Non-pigmented ciliary epithelial cell (primary cell): ENCODE results near the gene CFAP43.
A peak's percentile ranks its signal among the peaks of the same experiment; 100 is the strongest.

Experiments used
- DNase-seq: peaks from one replicate; pipeline ENCODE4 v3.0.0-alpha.2; 2010; ENCODE audit warnings: low read depth

CFAP43 gene, protein sequence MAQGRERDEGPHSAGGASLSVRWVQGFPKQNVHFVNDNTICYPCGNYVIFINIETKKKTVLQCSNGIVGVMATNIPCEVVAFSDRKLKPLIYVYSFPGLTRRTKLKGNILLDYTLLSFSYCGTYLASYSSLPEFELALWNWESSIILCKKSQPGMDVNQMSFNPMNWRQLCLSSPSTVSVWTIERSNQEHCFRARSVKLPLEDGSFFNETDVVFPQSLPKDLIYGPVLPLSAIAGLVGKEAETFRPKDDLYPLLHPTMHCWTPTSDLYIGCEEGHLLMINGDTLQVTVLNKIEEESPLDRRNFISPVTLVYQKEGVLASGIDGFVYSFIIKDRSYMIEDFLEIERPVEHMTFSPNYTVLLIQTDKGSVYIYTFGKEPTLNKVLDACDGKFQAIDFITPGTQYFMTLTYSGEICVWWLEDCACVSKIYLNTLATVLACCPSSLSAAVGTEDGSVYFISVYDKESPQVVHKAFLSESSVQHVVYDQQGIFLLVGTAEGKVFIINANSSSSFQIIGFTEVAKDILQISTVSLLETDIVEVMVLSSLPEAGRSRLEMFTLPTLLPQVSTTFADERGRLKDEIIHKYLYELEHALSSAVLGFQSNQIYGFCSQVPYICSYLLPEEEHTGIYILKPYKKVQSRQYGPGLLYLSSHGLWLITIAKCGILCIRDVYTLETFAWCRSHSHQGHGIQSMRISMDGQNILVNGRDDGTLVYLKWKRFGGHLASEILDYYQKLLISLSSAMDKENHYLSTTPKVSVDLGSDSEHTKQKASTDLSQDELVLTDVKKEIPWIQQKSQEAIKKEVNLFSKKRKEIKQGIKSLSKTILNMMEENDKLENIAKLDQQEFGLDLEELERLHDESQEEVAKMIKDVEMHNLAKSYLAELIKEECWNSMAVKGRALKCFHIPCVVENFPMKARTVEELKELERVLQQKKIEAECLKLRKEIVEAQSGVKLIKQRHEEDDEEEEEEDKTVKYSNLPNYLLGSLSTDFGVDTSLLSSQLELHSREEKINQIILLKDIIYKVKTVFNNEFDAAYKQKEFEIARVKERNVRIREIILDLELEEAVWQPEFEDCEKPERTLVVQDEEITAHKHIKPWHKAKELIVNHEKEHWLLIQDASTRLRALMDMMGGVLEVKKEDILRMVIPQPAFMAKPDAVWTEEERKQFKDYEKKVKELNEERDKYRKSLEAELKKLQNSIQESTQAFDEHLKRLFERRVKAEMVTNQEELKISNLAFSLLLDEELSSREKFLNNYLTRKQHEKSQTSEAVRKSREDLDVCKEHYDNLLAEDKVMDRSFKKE (N-terminal part only)

DNA sequence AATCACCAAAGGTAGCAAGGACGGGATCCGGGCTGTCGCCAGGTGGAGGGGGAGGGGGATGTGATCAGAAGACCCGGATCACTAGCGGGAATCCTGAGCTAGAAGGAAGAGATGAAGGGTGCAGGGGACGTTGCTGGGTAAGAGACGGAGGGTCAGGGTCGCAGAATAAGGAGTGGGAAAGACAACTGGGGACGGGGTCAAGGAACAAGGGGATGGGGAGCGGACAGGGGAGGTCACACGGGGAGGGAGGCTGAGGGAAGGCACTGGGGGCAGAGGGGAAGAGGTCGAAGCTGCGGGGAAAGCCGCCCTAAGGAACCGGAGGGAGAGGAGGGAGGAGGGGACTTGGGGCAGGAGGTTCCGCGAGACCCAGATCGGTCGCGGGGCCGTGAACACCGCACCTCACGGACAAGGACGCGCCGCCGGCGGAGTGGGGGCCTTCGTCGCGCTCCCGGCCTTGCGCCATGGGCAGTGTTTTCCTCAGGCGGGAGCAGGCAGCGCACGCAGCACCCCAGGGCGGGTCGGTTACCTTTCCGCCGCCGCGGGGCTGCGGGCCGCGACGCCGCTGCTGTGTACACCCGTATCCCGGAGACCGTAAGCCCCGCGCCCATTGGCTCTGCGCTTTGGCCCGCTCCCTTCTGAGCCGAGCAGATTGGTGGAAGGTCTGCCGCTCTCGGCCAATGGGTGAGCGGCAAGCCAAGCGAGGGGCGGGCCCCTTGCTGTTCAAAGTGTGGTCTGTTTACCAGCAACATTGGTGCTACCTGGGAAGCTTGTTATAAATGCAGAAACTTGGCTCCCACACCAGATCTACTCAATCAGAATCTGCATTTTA lies at the start of gene CFAP43:
Gene CFAP43, minus strand, starts transcription at position 581 of the 829 bp plus-strand sequence. Its CDS starts 118 bp downstream, at position 463.
- peak; percentile 79 for DNase-seq

DNA sequence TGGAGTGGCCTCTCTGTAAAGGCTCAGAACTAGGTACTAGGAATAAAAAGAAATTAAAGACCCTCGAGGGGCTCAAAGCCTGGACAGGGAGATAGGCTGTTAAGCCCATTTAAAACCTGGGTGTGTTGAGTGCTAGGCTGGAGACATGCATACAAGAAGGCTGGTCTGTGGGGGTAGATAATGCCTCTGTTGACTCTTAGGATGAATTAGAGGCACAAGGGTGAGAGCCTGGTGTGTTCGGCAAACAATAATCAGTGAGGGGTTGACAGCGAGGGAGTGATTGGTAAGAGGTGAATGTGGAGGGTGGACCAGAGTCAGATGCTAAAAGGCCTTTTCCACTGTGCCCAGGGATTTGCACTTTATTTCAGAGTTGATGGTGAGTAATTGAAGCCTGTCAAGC lies 49.5 kb upstream of the CFAP43 start:
- DNase-seq = no peak

DNA sequence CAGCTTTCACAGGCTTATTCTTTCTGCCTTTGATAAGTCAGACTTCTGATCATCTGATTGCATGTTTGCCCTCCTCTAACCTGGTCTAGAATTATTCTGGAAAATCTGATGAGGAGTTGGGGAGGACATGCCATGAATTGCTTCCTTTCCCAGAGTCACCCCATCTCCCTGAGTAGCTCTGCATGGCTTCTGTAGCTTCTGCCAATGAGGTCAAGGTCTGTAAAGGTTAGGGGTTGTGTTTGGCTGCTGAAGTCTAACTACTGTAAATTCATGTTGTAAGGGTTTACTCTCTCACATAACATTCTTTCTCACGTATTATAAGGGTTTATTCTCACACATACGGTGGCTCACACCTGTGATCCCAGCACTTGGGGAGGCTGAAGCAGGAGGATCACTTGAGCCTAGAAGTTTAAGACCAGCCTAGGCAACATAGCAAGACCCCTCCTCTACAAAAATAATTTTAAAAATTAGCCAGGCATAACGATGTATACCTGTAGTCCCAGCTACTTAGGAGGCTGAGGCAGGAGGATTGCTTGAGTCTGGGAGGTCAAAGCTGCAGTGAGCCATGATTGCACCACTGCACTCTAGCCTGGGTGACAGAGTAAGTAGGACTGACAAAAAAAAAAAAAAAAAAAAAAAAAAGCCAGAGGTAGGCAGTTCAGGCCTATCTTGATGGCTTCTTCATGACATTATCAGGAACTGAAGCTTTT lies 47.5 kb upstream of the CFAP43 start:
- DNase-seq = no peak

DNA sequence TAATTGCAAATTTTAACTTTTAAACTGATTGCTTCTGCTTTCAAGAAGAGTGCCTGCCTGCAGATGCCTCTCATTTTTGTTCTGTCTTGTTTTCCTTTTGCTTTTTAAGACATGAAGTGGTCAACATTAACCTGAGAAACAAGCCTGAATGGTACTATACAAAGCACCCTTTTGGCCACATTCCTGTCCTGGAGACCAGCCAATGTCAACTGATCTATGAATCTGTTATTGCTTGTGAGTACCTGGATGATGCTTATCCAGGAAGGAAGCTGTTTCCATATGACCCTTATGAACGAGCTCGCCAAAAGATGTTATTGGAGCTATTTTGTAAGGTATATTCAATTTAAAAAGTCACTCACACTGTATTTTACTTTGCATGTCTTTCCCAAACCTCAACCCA lies 45.6 kb upstream of the CFAP43 start:
- DNase-seq = no peak

DNA sequence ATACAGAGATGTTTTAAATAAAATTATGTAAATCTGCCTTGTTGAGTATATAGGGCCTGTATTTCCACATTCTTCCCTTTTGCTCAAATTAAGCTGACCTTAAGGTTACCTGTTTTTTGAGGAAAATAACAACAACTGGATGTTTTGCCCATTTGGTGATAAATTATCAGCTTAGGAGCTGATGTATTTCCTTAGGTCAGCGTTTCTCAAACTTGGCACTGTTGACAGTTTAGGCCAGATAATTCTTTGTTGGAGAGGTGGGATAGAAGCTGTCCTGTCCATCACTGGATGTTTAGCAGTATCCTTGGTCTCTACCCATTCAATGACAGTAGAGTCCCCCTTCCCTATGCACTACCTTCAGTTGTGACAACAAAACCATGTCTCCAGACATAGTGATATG lies 44.0 kb upstream of the CFAP43 start:
- no peak for DNase-seq

DNA sequence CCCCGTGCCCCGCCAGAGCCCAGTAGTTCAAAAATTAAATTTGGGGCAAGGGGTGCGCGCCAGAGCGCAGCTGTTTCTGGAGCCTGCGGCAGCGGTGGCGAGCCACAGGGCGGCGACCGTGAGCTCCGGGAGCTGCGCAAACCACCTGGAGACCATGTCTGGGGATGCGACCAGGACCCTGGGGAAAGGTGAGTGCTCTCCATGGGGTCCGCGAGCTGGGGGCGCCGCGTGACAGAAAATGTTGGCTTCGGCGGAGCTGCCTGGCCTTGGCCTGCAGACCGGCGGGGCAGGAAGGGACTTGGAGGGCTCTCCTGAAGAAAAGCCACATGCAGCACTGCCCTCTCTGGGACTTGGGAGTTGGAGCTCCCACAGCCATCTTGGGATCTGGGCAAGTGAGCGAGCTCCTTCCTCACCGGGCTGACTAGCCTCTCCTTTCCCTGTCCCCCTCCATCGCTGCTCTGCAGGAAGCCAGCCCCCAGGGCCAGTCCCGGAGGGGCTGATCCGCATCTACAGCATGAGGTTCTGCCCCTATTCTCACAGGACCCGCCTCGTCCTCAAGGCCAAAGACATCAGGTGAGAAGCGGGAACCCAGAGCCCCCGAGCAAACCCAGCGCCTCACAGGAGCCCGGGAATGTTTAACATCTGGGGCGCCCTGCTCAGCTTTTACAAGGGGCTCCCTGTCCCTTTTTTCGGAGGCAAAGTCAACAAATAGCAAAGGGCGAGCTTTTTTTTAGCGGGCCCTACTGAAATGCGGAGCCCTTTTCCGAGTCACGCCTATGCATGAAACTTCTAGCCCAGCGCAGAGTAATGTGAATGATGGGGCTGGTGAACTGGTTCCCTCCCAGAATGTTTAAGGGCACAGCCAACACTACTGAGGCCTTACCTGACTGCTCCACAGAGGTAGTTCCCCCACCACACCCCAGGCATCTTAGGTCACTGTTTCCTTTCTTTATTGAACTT lies 42.9 kb upstream of the CFAP43 start:
- no peak for DNase-seq

DNA sequence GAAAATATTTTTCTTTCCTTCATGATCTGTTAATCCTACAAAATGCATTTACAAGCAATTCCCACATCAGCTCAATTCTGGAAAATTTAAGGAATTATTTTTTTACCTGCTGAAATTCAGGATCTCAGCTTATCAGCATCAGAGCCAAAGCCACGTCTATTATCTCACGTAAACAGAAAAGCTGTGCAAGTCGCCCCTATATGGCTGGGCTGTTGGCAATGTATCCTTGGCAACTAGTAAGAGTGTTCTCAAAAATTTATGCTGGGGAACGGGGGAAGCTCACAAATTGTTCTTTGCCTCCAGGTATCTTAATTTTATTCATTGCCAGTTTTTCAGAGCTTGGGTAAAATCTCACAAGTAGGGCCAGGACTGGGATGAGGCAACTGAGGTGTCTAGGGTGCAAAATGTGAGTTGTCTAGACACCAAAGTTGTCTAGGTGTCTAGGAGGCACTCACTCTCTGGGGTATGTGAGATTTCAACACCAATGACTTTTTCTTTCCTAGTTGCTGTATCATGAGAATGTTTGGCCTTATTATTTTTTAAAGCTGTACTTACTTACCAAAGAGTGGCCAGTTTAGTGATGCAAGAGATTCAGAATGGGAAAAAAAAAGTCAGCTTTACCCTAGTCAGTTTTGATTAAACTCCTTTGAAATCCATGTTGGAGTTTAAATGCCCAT lies 41.9 kb upstream of the CFAP43 start:
- DNase-seq = no peak

DNA sequence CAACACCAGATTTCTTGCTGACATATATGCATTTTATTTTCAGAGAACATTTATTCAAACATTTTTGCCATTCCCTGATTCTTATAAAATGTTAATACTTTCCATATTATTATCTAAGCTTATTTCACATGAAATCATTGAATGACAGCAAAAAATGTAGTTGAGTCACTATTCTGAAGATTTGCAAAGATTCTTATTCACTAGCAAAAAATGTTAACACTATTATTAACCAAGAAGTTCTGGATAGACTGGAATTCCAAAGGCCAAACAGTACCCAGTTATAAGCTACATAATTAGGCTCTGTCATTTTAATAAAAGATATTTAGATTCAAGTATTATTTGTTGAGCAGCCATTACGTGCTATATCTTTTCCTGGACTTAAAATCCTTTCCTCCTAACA lies 41.1 kb upstream of the CFAP43 start:
- no peak for DNase-seq

DNA sequence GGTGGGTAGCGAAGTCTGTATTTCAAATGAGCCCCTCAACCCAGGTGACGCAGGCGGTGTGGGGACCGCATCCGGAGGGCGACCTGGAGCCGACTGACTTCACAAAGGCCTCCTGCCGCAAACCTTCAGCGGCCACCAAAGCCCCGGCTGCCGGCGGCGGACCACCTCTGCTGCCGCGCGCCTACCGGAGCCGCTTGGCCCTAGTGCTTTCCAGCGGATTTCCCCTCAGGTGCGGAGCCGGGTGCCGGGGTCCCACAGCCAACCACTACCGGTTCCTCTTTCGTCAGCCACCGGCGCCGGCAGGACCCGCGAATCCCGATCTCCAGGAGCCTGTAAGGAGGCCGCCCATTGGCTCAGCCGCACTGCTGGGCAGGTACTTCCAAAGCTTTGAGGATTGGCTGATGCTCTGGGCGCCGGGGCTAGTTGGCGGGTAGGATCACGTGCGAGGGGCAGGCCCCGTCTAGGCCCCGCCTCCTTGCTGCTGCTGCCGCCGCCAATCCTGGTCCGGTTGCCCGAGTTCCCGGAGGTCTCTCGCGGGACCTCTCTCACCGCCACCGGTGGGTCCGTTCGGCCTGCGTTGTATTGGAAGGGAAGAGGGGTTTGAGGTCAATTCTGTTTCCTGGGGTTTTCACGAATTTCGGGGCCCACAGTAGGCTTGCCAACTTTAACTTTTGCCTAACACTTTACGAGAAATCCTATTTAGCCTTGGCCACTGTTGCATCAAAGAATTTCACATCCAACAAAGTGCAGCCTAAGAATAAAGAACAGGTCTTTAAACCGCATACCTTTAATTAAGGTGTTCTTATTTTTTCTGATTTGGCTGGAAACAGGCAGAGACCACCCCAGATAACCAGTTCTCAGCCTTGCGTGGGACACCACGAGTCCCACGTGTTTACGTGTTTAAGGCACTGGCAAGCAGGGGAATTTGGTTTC lies 36.8 kb upstream of the CFAP43 start, which contains the start of gene GSTO2:
Gene GSTO2, plus strand, starts transcription at position 472 of the 933 bp plus-strand sequence. CDS start 5,732 bp downstream, outside the sequence.
- peak; percentile 95 for DNase-seq

DNA sequence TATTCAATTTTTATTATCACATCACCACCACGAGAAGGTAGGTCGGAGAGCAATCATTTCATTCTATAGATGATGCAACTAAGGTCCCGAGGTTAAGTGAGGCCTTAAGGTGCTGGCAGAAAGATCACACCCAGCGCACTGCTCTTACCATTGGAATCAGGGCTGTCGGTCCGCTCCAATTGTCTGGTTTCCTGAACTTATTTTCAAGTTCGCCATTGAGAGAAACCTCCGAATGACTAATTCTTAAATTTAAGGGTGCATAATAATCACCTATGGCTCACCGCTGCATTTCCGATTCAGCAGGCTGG lies 36.2 kb upstream of the CFAP43 start:
- no peak for DNase-seq

DNA sequence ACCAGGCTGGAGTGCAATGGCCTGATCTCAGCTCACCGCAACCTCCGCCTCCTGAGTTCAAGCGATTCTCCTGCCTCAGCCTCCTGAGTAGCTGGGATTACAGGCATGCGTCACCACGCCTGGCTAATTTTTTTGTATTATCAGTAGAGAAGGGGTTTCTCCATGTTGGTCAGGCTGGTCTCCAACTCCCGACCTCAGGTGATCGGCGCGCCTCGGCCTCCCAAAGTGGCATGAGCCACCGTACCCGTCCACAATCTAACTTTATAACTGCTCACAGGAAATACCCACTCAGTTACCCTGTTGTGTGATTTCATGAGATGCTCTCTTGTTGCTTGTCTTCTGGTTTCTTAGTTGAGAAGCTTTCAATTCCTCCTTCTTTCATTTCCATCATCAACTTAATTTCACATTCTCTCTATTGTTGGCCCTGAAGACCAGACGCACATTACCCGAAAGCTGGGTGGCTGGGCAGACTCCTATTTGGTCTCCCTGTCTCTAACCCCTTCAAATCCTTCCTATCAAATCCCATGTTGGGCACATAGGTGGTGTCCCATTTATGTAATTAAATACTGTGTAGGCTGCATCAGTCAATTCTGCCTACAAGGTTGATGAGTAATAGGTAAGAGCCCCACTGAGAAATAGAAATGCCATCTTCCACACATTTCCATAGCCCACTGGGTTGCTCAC lies 35.7 kb upstream of the CFAP43 start:
- DNase-seq = no peak

DNA sequence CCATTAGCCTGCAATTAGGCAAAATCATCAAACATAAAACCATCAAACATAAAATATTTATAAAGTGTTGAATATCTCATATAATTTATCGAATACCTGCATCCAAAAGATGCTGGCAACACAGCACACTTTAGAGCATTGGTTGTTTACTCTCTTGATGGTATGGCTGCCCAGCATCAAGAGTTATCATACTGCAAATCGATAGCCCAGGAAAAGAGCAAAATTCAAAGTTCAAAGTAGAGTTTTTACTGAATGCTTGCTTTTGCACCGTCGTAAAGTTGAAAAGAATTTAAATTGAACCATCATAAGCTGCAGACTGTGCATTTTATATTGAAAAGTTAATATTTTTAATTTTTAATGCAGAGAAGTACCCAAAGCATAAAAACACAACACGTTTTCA lies 32.6 kb upstream of the CFAP43 start:
- no peak for DNase-seq

DNA sequence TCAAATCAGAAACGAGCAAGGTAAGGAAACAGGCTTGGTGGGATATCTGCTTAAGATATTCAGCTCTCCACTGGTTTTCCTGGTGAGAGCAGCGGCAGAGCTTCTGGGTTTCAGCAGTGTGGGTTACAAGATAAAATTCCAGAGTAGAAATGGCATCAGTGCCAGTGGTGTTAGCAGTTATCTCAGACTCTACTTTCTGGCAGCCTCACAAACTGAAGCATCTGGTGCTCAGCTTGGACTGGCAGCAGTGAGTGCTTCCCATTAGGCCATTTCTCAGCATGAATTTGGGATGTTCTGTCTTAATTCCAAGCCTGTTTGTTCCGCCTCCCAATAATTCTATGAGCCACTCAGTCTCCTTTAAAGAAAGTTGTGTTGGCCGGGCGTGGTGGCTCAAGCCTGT lies 29.9 kb upstream of the CFAP43 start:
- no peak for DNase-seq

DNA sequence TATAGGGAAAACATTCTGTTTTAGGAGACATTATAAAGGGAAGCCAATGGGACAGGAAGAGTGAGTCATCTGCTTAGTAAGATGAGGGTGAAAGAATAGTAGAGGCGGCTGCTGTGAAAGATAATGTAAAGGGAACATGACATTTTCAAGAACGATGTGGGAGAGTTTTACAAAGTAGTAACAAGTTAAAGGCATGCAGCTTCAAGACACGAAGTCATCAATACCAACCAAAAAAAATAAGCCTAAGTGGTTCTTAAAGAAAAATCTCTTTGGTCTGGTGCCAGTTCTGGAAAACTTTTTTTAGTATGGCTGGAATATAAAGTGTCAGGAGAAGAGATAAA lies 28.6 kb upstream of the CFAP43 start:
- peak; percentile 43 for DNase-seq

DNA sequence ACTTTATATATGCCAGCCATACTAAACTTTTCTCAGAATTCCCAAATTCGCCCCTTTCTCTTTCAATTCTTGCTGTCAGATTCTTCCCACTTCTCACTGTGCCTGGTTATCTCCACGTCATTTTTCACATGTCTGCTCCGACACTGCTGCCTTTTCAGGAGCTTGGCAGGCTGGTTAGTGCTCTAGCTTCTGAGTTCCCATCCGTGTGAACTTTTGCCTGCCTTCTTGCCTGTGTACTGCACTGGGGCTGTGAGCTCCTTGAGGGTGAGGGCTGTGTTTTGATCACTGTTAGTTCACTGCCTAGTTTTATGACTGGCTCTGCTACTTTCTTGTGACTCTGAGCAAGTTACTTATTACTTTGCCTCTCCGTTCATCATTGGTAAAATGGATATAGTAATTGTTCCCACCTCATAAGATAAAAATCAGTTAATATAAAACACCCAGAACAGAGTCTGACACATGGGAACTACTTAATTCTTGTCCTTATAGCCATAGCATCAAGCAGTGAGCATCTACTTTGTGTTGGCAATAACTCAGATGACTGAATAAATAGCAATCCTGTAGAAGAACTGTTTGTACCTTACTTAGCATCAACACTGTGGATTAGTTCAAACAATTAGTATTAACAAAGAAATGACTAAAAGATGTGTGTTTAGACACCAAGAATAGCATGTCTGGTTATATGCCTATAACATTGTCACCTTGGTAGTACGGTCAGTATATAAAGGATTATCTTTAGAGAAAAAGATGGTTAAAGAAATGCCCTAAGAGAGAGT lies 28.0 kb upstream of the CFAP43 start:
- no peak for DNase-seq

DNA sequence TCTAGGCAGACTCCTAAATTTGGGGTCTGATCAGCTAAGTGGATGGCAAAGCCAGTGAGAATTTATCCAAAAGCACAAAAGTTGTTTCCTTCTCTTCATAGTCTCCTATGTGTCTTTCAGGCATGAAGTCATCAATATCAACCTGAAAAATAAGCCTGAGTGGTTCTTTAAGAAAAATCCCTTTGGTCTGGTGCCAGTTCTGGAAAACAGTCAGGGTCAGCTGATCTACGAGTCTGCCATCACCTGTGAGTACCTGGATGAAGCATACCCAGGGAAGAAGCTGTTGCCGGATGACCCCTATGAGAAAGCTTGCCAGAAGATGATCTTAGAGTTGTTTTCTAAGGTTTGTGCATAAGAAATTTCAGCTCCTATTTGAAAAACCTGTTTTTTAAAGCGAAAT lies 27.3 kb upstream of the CFAP43 start:
- DNase-seq = no peak

DNA sequence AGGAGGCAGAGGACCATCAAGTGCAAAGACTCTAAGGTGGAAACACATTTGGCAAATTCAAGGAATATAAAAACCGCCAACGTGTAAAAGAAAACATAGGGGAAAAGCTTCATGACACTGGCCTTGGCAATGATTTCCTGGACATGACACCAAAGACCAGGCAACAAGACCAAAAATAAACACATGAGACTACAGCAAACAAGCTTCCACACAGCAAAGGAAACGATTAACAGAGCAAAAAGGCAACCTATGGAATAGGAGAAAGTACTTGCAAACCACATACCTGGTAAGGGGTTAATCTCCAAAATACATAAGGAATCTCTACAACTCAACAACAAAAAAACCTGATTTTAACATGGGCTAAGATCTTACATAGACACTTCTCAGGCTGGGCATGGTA lies 26.0 kb upstream of the CFAP43 start:
- no peak for DNase-seq
